OCI-LY1 (cell line): Measurements from ENCODE around the gene PRR18.

Experiments used
- H2AFZ ChIP-seq: fragments of 200-600 bp; sonication (generic), shearing (Covaris generic); 2 replicates; pipeline ENCODE4 v1.6.0; 2014; ENCODE audit warnings: antibody characterized with exemption, mild to moderate bottlenecking, low read length
- H3F3A ChIP-seq: fragments of 200-600 bp; sonication (generic), shearing (Covaris generic); 2 replicates; pipeline ENCODE4 v1.6.0; 2014; ENCODE audit warnings: mild to moderate bottlenecking, antibody characterized with exemption, low read length, moderate library complexity; ENCODE audit not compliant: insufficient read depth
- H3K27ac ChIP-seq: fragments of 200-600 bp; sonication (generic); 2 replicates; pipeline ENCODE4 v1.5.1; 2014; ENCODE audit warnings: low read length, mixed run types, mild to moderate bottlenecking, low read depth; ENCODE audit not compliant: poor library complexity, severe bottlenecking
- H3K27me3 ChIP-seq: fragments of 200-600 bp; sonication (generic); 2 replicates; pipeline ENCODE4 v1.6.0; 2014; ENCODE audit warnings: antibody characterized with exemption, mild to moderate bottlenecking, low read length, moderate library complexity; ENCODE audit not compliant: insufficient read depth
- H3K36me3 ChIP-seq: fragments of 200-600 bp; sonication (generic); 2 replicates; pipeline ENCODE4 v1.6.1; 2014; ENCODE audit warnings: mild to moderate bottlenecking, antibody characterized with exemption, low read length, moderate library complexity, mixed read lengths; ENCODE audit not compliant: insufficient read depth
- H3K4me1 ChIP-seq: fragments of 200-600 bp; sonication (generic); 2 replicates; pipeline ENCODE4 v1.5.1; 2014; ENCODE audit warnings: mild to moderate bottlenecking, low read length, moderate library complexity; ENCODE audit not compliant: insufficient read depth, severe bottlenecking
- H3K4me2 ChIP-seq: fragments of 200-600 bp; sonication (generic), shearing (Covaris generic); 2 replicates; pipeline ENCODE4 v1.6.1; 2014; ENCODE audit warnings: low read length
- H3K4me3 ChIP-seq: fragments of 200-600 bp; sonication (generic); 2 replicates; pipeline ENCODE4 v1.5.1; 2014; ENCODE audit warnings: low read length, low read depth, mild to moderate bottlenecking, mixed read lengths; ENCODE audit not compliant: poor library complexity, severe bottlenecking
- H3K79me2 ChIP-seq: fragments of 200-600 bp; shearing (Covaris generic); 2 replicates; pipeline ENCODE4 v1.6.1; 2016; ENCODE audit warnings: mixed run types, low read length, mixed read lengths; ENCODE audit not compliant: insufficient read depth
- H3K9ac ChIP-seq: fragments of 200-600 bp; sonication (generic), shearing (Covaris generic); 2 replicates; pipeline ENCODE4 v1.6.1; 2014; ENCODE audit warnings: mild to moderate bottlenecking, low read length, mixed read lengths
- H3K9me2 ChIP-seq: fragments of 200-600 bp; sonication (generic), shearing (Covaris generic); 2 replicates; pipeline ENCODE4 v1.6.1; 2014; ENCODE audit warnings: low read depth, mild to moderate bottlenecking, low read length, mixed read lengths
- H3K9me3 ChIP-seq: fragments of 200-600 bp; shearing (Covaris generic); 2 replicates; pipeline ENCODE4 v1.6.1; 2014; ENCODE audit warnings: low read length, mixed read lengths
- H4K20me1 ChIP-seq: fragments of 200-600 bp; sonication (generic), shearing (Covaris generic); 2 replicates; pipeline ENCODE4 v1.6.0; 2016; ENCODE audit warnings: mild to moderate bottlenecking, low read length; ENCODE audit not compliant: insufficient read depth
- CTCF ChIP-seq: fragments of 200-600 bp; sonication (generic), shearing (Covaris generic); IDR thresholded peaks from 2 replicates; pipeline ENCODE4 v1.5.1; 2017; ENCODE audit warnings: mild to moderate bottlenecking, antibody characterized with exemption, low read length, moderate library complexity, mixed read lengths
- EZH2 ChIP-seq: fragments of 200-600 bp; sonication (generic), shearing (Covaris generic); IDR thresholded peaks from 2 replicates; pipeline ENCODE4 v1.8.0; 2017; ENCODE audit warnings: borderline replicate concordance, mixed run types, mild to moderate bottlenecking, antibody characterized with exemption, low read length, moderate library complexity, mixed read lengths

PRR18 gene

GRCh38 chr6:166259296-166259977 is 48.8 kb downstream of the PRR18 start:
- H3K79me2 ChIP-seq = no peaks in the 10 kb centered on the region
- H2AFZ ChIP-seq = no peak overlapping the region
- no peak overlapping the region; the same call in 1 of the 2 replicates for H3K4me2 ChIP-seq
- H4K20me1 ChIP-seq = no peaks in the 10 kb centered on the region
- H3K4me1 ChIP-seq = peaks cover 9% of the 10 kb centered on the region
- H3K4me3 ChIP-seq = no peak overlapping the region
- H3K9me2 ChIP-seq = no peaks in the 10 kb centered on the region
- no peaks in the 10 kb centered on the region for H3K9me3 ChIP-seq
- TF ChIP-seq EZH2 = no peak
- no peak for TF ChIP-seq CTCF
- no peaks in the 10 kb centered on the region for H3F3A ChIP-seq
- no peaks in the 10 kb centered on the region for H3K36me3 ChIP-seq
- no peak overlapping the region for H3K9ac ChIP-seq
- no peak overlapping the region for H3K27ac ChIP-seq
- H3K27me3 ChIP-seq = peaks cover 5% of the 10 kb centered on the region; the same call in 1 of the 2 replicates

GRCh38 chr6:166258854-166259276 is 49.3 kb downstream of the PRR18 start:
- H3K4me2 ChIP-seq = no peak overlapping the region; the same call in 1 of the 2 replicates
- no peak overlapping the region for H3K4me3 ChIP-seq
- TF ChIP-seq CTCF = no peak
- no peak for TF ChIP-seq EZH2
- no peaks in the 10 kb centered on the region for H3K9me2 ChIP-seq
- no peaks in the 10 kb centered on the region for H3F3A ChIP-seq
- no peak overlapping the region for H3K9ac ChIP-seq
- no peaks in the 10 kb centered on the region for H3K36me3 ChIP-seq
- no peak overlapping the region for H3K27ac ChIP-seq
- H4K20me1 ChIP-seq = no peaks in the 10 kb centered on the region
- H3K27me3 ChIP-seq = peaks cover 6% of the 10 kb centered on the region; the same call in 1 of the 2 replicates
- H3K4me1 ChIP-seq = peaks cover 9% of the 10 kb centered on the region
- no peak overlapping the region for H2AFZ ChIP-seq
- H3K79me2 ChIP-seq = no peaks in the 10 kb centered on the region
- no peaks in the 10 kb centered on the region for H3K9me3 ChIP-seq

GRCh38 chr6:166257911-166258318 is 50.3 kb downstream of the PRR18 start:
- no peaks in the 10 kb centered on the region for H4K20me1 ChIP-seq
- no peak for TF ChIP-seq EZH2
- no peak for TF ChIP-seq CTCF
- H3K27ac ChIP-seq = no peak overlapping the region
- no peak overlapping the region for H2AFZ ChIP-seq
- H3K9me2 ChIP-seq = no peaks in the 10 kb centered on the region
- no peaks in the 10 kb centered on the region for H3K9me3 ChIP-seq
- H3K4me1 ChIP-seq = peaks cover 9% of the 10 kb centered on the region
- H3F3A ChIP-seq = no peaks in the 10 kb centered on the region
- no peaks in the 10 kb centered on the region for H3K36me3 ChIP-seq
- H3K4me3 ChIP-seq = no peak overlapping the region
- H3K79me2 ChIP-seq = no peaks in the 10 kb centered on the region
- peaks cover 13% of the 10 kb centered on the region for H3K27me3 ChIP-seq
- no peak overlapping the region for H3K4me2 ChIP-seq
- no peak overlapping the region for H3K9ac ChIP-seq
